Left kidney (tissue), 2 donors: ENCODE results near the gene MSI2. TPM values are rescaled to one million over a fixed set of nuclear protein-coding genes. Genes with fewer than 3 reads are reported as not detected.

Source experiments
- DNase-seq: peaks from one replicate; pipeline ENCODE4 v3.0.0-alpha.2; 2013
- polyA plus RNA-seq: library from polyadenylated mRNA; unstranded; fragments of 120-200 nt; gene quantifications from one replicate; pipeline ENCODE4 v1.2.1, GENCODE V29; 2013; ENCODE audit not compliant: insufficient read length

The MSI2 gene
- polyA plus RNA-seq, 1 donor, result 106 TPM

GRCh38 chr17:57502811-57503241 lies 246.5 kb downstream of the MSI2 start:
- no peak for DNase-seq

- DNase-seq, result no peak
These were observed 247.9 kb downstream of the MSI2 start for GRCh38 chr17:57504208-57504607.

GRCh38 chr17:57505841-57506773 lies 249.8 kb downstream of the MSI2 start:
- no peak for DNase-seq

GRCh38 chr17:57506774-57507127 lies 250.4 kb downstream of the MSI2 start:
- DNase-seq, result no peak

- DNase-seq, result no peak
These were observed 251.5 kb downstream of the MSI2 start for GRCh38 chr17:57507828-57508227.

- no peak for DNase-seq
These were observed 252.3 kb downstream of the MSI2 start for GRCh38 chr17:57508671-57509070.

GRCh38 chr17:57511475-57512123 lies 255.3 kb downstream of the MSI2 start:
- no peak for DNase-seq

- no peak for DNase-seq
These were observed 255.9 kb downstream of the MSI2 start for GRCh38 chr17:57512258-57512657.

GRCh38 chr17:57512691-57513090 lies 256.4 kb downstream of the MSI2 start:
- DNase-seq, result no peak

- DNase-seq, result no peak
These were observed 257.2 kb downstream of the MSI2 start for GRCh38 chr17:57513569-57513968.

- DNase-seq, result no peak
These were observed 258.3 kb downstream of the MSI2 start for GRCh38 chr17:57514614-57515013.

GRCh38 chr17:57515662-57516211 lies 259.4 kb downstream of the MSI2 start:
- DNase-seq, result no peak

- no peak for DNase-seq
These were observed 260.2 kb downstream of the MSI2 start for GRCh38 chr17:57516290-57517230.

GRCh38 chr17:57517273-57517631 lies 260.9 kb downstream of the MSI2 start:
- DNase-seq, result no peak

GRCh38 chr17:57517632-57518456 lies 261.5 kb downstream of the MSI2 start:
- no peak for DNase-seq

GRCh38 chr17:57518587-57519581 lies 262.6 kb downstream of the MSI2 start:
- DNase-seq, result no peak

GRCh38 chr17:57519800-57520199 lies 263.5 kb downstream of the MSI2 start:
- DNase-seq, result no peak

- DNase-seq, result no peak
These were observed 265.3 kb downstream of the MSI2 start for GRCh38 chr17:57521606-57522005.

- DNase-seq, result no peak
These were observed 266.0 kb downstream of the MSI2 start for GRCh38 chr17:57522042-57523005.
